Measurements from ENCODE around the gene ZNF771. TPM values are rescaled to one million over a fixed set of nuclear protein-coding genes. Genes with fewer than 3 reads are reported as not detected.

Gene ZNF771
- polyA plus RNA-seq (2011; rRNA removed) (9.3 and 10.1 TPM in 2 replicates), polyA minus RNA-seq (2011; rRNA and poly(A)+ RNA removed) (5.8 and 6.3 TPM in 2 replicates)

- Histone ChIP-seq H3K27me3 (ENCODE audit: control insufficient read depth, insufficient read depth, low read length) (no peaks in the 10 kb centered on the region), H3K27ac (ENCODE audit: low read depth, low read length) (peak within 1 kb of the TSS; percentile 87), H3K9me3 (ENCODE audit: control insufficient read depth, insufficient read depth, low read length) (no peaks in the 10 kb centered on the region), H3K4me3 (ENCODE audit: low read depth, low read length) (peak within 1 kb of the TSS; percentile 78)
- no peak for TF ChIP-seq CTCF (IDR thresholded peaks at IDR 0.05; ENCODE audit: low read depth, low read length)
- ChIA-PET CTCF (interaction anchor here (0.7 to 3.6 kb wide), 4 partner anchors 11 to 315 kb away, joined by 3 to 19 read pairs (median 4); partner anchors contain the start of genes TBX6 and ZNF48), POLR2A (interaction anchor here (0.5 to 1.7 kb wide), 15 partner anchors 10 to 341 kb away, joined by 3 to 23 read pairs (median 4); partner anchors contain the start of genes ALDOA, CD2BP2, ZNF48 and ZNF688)
- peak; percentile 45 for DNase-seq (ENCODE audit: low read depth, low spot score)
Observed at GRCh38 chr16:30407102-30407803, at the start of gene ZNF771. TSS of gene ZNF771 (plus strand) at chr16:30407606. CDS start at chr16:30408054, 448 bp downstream.

- CTCF ChIA-PET: no interaction called here
- Histone ChIP-seq H3K27me3 (ENCODE audit: control insufficient read depth, insufficient read depth, low read length) (no peaks in the 10 kb centered on the region), H3K27ac (ENCODE audit: low read depth, low read length) (no peak overlapping the region), H3K9me3 (ENCODE audit: control insufficient read depth, insufficient read depth, low read length) (no peaks in the 10 kb centered on the region; the same call in 1 of the 2 replicates), H3K4me3 (ENCODE audit: low read depth, low read length) (no peak overlapping the region)
- DNase-seq (ENCODE audit: low read depth, low spot score): no peak
- no peak for TF ChIP-seq CTCF (IDR thresholded peaks at IDR 0.05; ENCODE audit: low read depth, low read length)
- POLR2A ChIA-PET: no interaction called here
Observed at GRCh38 chr16:30357715-30358576, 49.5 kb upstream of the ZNF771 start.

GRCh38 chr16:30358577-30358936, 48.8 kb upstream of the ZNF771 start:
- no peaks in the 10 kb centered on the region; the same call in 1 of the 2 replicates for H3K9me3 ChIP-seq (ENCODE audit: control insufficient read depth, insufficient read depth, low read length)
- no peaks in the 10 kb centered on the region for H3K27me3 ChIP-seq (ENCODE audit: control insufficient read depth, insufficient read depth, low read length)
- no peak for DNase-seq (ENCODE audit: low read depth, low spot score)
- H3K4me3 ChIP-seq (ENCODE audit: low read depth, low read length): no peak overlapping the region
- H3K27ac ChIP-seq (ENCODE audit: low read depth, low read length): no peak overlapping the region
- no peak for TF ChIP-seq CTCF (IDR thresholded peaks at IDR 0.05; ENCODE audit: low read depth, low read length)
- ChIA-PET CTCF (no interaction called here), POLR2A (no interaction called here)

GRCh38 chr16:30358990-30359870, 48.2 kb upstream of the ZNF771 start:
- CTCF ChIA-PET: no interaction called here

More at GRCh38 chr16:30358990-30359870, 48.2 kb upstream of the ZNF771 start:
- no peaks in the 10 kb centered on the region for H3K27me3 ChIP-seq (ENCODE audit: control insufficient read depth, insufficient read depth, low read length)
- DNase-seq (ENCODE audit: low read depth, low spot score): no peak
- H3K4me3 ChIP-seq (ENCODE audit: low read depth, low read length): no peak overlapping the region
- TF ChIP-seq CTCF (IDR thresholded peaks at IDR 0.05; ENCODE audit: low read depth, low read length): no peak
- H3K27ac ChIP-seq (ENCODE audit: low read depth, low read length): no peak overlapping the region
- POLR2A ChIA-PET: interaction anchor here (0.5 kb wide), 1 partner anchor 24 kb away, joined by 3 read pairs; no protein-coding TSS in a partner anchor
- H3K9me3 ChIP-seq (ENCODE audit: control insufficient read depth, insufficient read depth, low read length): no peaks in the 10 kb centered on the region; the same call in 1 of the 2 replicates

All from AG04450 (cell line).